ENCODE measurements around the gene ZNF213. TPM values are rescaled to one million over a fixed set of nuclear protein-coding genes. Genes with fewer than 3 reads are reported as not detected.

Gene ZNF213
- total and polyA plus RNA-seq, 2 donors = 1.5 to 5.2 TPM

GRCh38 chr16:3143189-3143588, 8.4 kb downstream of the ZNF213 start:
- Histone ChIP-seq H3K27me3 (ENCODE audit: control insufficient read depth in 2 of 2, insufficient read depth in 1 of 2, low read length in 1 of 2) (peaks cover 8 to 12% of the 10 kb centered on the region in 2 donors), H3K4me3 (ENCODE audit: low read length in 2 of 2) (no peak overlapping the region), H3K27ac (ENCODE audit: low read depth in 1 of 2, low read length in 1 of 2) (no peak overlapping the region), H3K9me3 (ENCODE audit: control insufficient read depth in 2 of 2, insufficient read depth in 1 of 2, low read length in 1 of 2) (peaks cover 0 to 3% of the 10 kb centered on the region in 2 donors), H3K4me1 (ENCODE audit: control insufficient read depth in 2 of 2, insufficient read depth in 2 of 2, low read length in 2 of 2) (no peaks in the 10 kb centered on the region), H3K36me3 (ENCODE audit: control insufficient read depth in 2 of 2, insufficient read depth in 2 of 2, low read length in 1 of 2) (peaks cover 29 to 45% of the 10 kb centered on the region in 2 donors)
- DNase-seq (ENCODE audit: low read depth in 6 of 9, low spot score in 9 of 9) = no peak
- whole genome bisulfite sequencing = 99% methylated on average over 11 of the region's 11 CpGs

- H3K27ac ChIP-seq (ENCODE audit: low read depth in 1 of 2, low read length in 1 of 2) = no peak overlapping the region
- no peak for DNase-seq (ENCODE audit: low read depth in 6 of 9, low spot score in 9 of 9)
- H3K4me3 ChIP-seq (ENCODE audit: low read length in 2 of 2) = no peak overlapping the region
- no peaks in the 10 kb centered on the region for H3K4me1 ChIP-seq (ENCODE audit: control insufficient read depth in 2 of 2, insufficient read depth in 2 of 2, low read length in 2 of 2)
- H3K27me3 ChIP-seq (ENCODE audit: control insufficient read depth in 2 of 2, insufficient read depth in 1 of 2, low read length in 1 of 2) = peaks cover 8 to 18% of the 10 kb centered on the region in 2 donors
- peaks cover 24 to 40% of the 10 kb centered on the region in 2 donors for H3K36me3 ChIP-seq (ENCODE audit: control insufficient read depth in 2 of 2, insufficient read depth in 2 of 2, low read length in 1 of 2)
- peaks cover 0 to 5% of the 10 kb centered on the region in 2 donors for H3K9me3 ChIP-seq (ENCODE audit: control insufficient read depth in 2 of 2, insufficient read depth in 1 of 2, low read length in 1 of 2)
- 95% methylated on average over 23 of the region's 23 CpGs for WGBS
Observed at GRCh38 chr16:3143598-3144320, 8.9 kb downstream of the ZNF213 start.

- H3K4me3 ChIP-seq (ENCODE audit: low read length in 2 of 2) = no peak overlapping the region
- no peak for DNase-seq (ENCODE audit: low read depth in 6 of 9, low spot score in 9 of 9)
- H3K27ac ChIP-seq (ENCODE audit: low read depth in 1 of 2, low read length in 1 of 2) = no peak overlapping the region
- 85% methylated on average over 18 of the region's 18 CpGs for WGBS
- peaks cover 13 to 25% of the 10 kb centered on the region in 2 donors for H3K27me3 ChIP-seq (ENCODE audit: control insufficient read depth in 2 of 2, insufficient read depth in 1 of 2, low read length in 1 of 2)
- H3K9me3 ChIP-seq (ENCODE audit: control insufficient read depth in 2 of 2, insufficient read depth in 1 of 2, low read length in 1 of 2) = peaks cover 0 to 5% of the 10 kb centered on the region in 2 donors
- peaks cover 0 to 4% of the 10 kb centered on the region in 2 donors for H3K4me1 ChIP-seq (ENCODE audit: control insufficient read depth in 2 of 2, insufficient read depth in 2 of 2, low read length in 2 of 2)
- H3K36me3 ChIP-seq (ENCODE audit: control insufficient read depth in 2 of 2, insufficient read depth in 2 of 2, low read length in 1 of 2) = peaks cover 17 to 35% of the 10 kb centered on the region in 2 donors
Observed at GRCh38 chr16:3144321-3144983, 9.6 kb downstream of the ZNF213 start.

- H3K27me3 ChIP-seq (ENCODE audit: control insufficient read depth in 2 of 2, insufficient read depth in 1 of 2, low read length in 1 of 2) = peaks cover 20 to 32% of the 10 kb centered on the region in 2 donors
- WGBS = 93% methylated on average over 10 of the region's 10 CpGs
- peaks cover 0 to 11% of the 10 kb centered on the region in 2 donors for H3K4me1 ChIP-seq (ENCODE audit: control insufficient read depth in 2 of 2, insufficient read depth in 2 of 2, low read length in 2 of 2)
- peaks cover 0 to 5% of the 10 kb centered on the region in 2 donors for H3K9me3 ChIP-seq (ENCODE audit: control insufficient read depth in 2 of 2, insufficient read depth in 1 of 2, low read length in 1 of 2)
- H3K36me3 ChIP-seq (ENCODE audit: control insufficient read depth in 2 of 2, insufficient read depth in 2 of 2, low read length in 1 of 2) = peaks cover 16 to 30% of the 10 kb centered on the region in 2 donors
- no peak for DNase-seq (ENCODE audit: low read depth in 6 of 9, low spot score in 9 of 9)
- H3K4me3 ChIP-seq (ENCODE audit: low read length in 2 of 2) = no peak overlapping the region
- no peak overlapping the region for H3K27ac ChIP-seq (ENCODE audit: low read depth in 1 of 2, low read length in 1 of 2)
Observed at GRCh38 chr16:3145151-3145550, 10.3 kb downstream of the ZNF213 start.

GRCh38 chr16:3145660-3146059, 10.8 kb downstream of the ZNF213 start:
- Histone ChIP-seq H3K4me1 (ENCODE audit: control insufficient read depth in 2 of 2, insufficient read depth in 2 of 2, low read length in 2 of 2) (peaks cover 0 to 14% of the 10 kb centered on the region in 2 donors), H3K27me3 (ENCODE audit: control insufficient read depth in 2 of 2, insufficient read depth in 1 of 2, low read length in 1 of 2) (peaks cover 22 to 37% of the 10 kb centered on the region in 2 donors), H3K9me3 (ENCODE audit: control insufficient read depth in 2 of 2, insufficient read depth in 1 of 2, low read length in 1 of 2) (peaks cover 0 to 5% of the 10 kb centered on the region in 2 donors), H3K4me3 (ENCODE audit: low read length in 2 of 2) (no peak overlapping the region), H3K36me3 (ENCODE audit: control insufficient read depth in 2 of 2, insufficient read depth in 2 of 2, low read length in 1 of 2) (peaks cover 16 to 26% of the 10 kb centered on the region in 2 donors), H3K27ac (ENCODE audit: low read depth in 1 of 2, low read length in 1 of 2) (no peak overlapping the region)
- DNase-seq (ENCODE audit: low read depth in 6 of 9, low spot score in 9 of 9) = no peak
- WGBS = 95% methylated on average over 12 of the region's 12 CpGs

GRCh38 chr16:3147046-3147756, 12.4 kb downstream of the ZNF213 start:
- peaks cover 0 to 27% of the 10 kb centered on the region in 2 donors for H3K4me1 ChIP-seq (ENCODE audit: control insufficient read depth in 2 of 2, insufficient read depth in 2 of 2, low read length in 2 of 2)
- 97% methylated on average over 16 of the region's 16 CpGs for WGBS
- H3K4me3 ChIP-seq (ENCODE audit: low read length in 2 of 2) = no peak overlapping the region
- H3K9me3 ChIP-seq (ENCODE audit: control insufficient read depth in 2 of 2, insufficient read depth in 1 of 2, low read length in 1 of 2) = peaks cover 0 to 11% of the 10 kb centered on the region in 2 donors
- peaks cover 34 to 52% of the 10 kb centered on the region in 2 donors for H3K27me3 ChIP-seq (ENCODE audit: control insufficient read depth in 2 of 2, insufficient read depth in 1 of 2, low read length in 1 of 2)
- DNase-seq (ENCODE audit: low read depth in 6 of 9, low spot score in 9 of 9) = no peak
- H3K27ac ChIP-seq (ENCODE audit: low read depth in 1 of 2, low read length in 1 of 2) = no peak overlapping the region
- H3K36me3 ChIP-seq (ENCODE audit: control insufficient read depth in 2 of 2, insufficient read depth in 2 of 2, low read length in 1 of 2) = peaks cover 4 to 11% of the 10 kb centered on the region in 2 donors

GRCh38 chr16:3147757-3148104, 12.9 kb downstream of the ZNF213 start:
- H3K36me3 ChIP-seq (ENCODE audit: control insufficient read depth in 2 of 2, insufficient read depth in 2 of 2, low read length in 1 of 2) = peaks cover under 1 to 6% of the 10 kb centered on the region in 2 donors
- peaks cover 36 to 58% of the 10 kb centered on the region in 2 donors for H3K27me3 ChIP-seq (ENCODE audit: control insufficient read depth in 2 of 2, insufficient read depth in 1 of 2, low read length in 1 of 2)
- DNase-seq (ENCODE audit: low read depth in 6 of 9, low spot score in 9 of 9) = no peak
- H3K9me3 ChIP-seq (ENCODE audit: control insufficient read depth in 2 of 2, insufficient read depth in 1 of 2, low read length in 1 of 2) = peaks cover 0 to 15% of the 10 kb centered on the region in 2 donors
- WGBS = 96% methylated on average over 5 of the region's 5 CpGs
- H3K4me3 ChIP-seq (ENCODE audit: low read length in 2 of 2) = no peak overlapping the region
- H3K27ac ChIP-seq (ENCODE audit: low read depth in 1 of 2, low read length in 1 of 2) = no peak overlapping the region
- peaks cover 0 to 32% of the 10 kb centered on the region in 2 donors for H3K4me1 ChIP-seq (ENCODE audit: control insufficient read depth in 2 of 2, insufficient read depth in 2 of 2, low read length in 2 of 2)

GRCh38 chr16:3148256-3149192, 13.7 kb downstream of the ZNF213 start:
- Histone ChIP-seq H3K4me1 (ENCODE audit: control insufficient read depth in 2 of 2, insufficient read depth in 2 of 2, low read length in 2 of 2) (peaks cover 0 to 32% of the 10 kb centered on the region in 2 donors), H3K9me3 (ENCODE audit: control insufficient read depth in 2 of 2, insufficient read depth in 1 of 2, low read length in 1 of 2) (peaks cover 0 to 16% of the 10 kb centered on the region in 2 donors), H3K36me3 (ENCODE audit: control insufficient read depth in 2 of 2, insufficient read depth in 2 of 2, low read length in 1 of 2) (peaks cover 0 to 3% of the 10 kb centered on the region in 2 donors), H3K27me3 (ENCODE audit: control insufficient read depth in 2 of 2, insufficient read depth in 1 of 2, low read length in 1 of 2) (peaks cover 41 to 65% of the 10 kb centered on the region in 2 donors), H3K4me3 (ENCODE audit: low read length in 2 of 2) (no peak overlapping the region), H3K27ac (ENCODE audit: low read depth in 1 of 2, low read length in 1 of 2) (no peak overlapping the region)
- no peak for DNase-seq (ENCODE audit: low read depth in 6 of 9, low spot score in 9 of 9)
- WGBS = 96% methylated on average over 13 of the region's 13 CpGs

Data from thymus (tissue), 11 donors.